ENCODE data around the gene MED12. TPM values are rescaled to one million over a fixed set of nuclear protein-coding genes. Genes with fewer than 3 reads are reported as not detected.

Gene MED12
- total RNA-seq, 1 donor from 2014 or later: 27.0 TPM

GRCh38 chrX:71103110-71103983 lies 15.0 kb upstream of the MED12 start:
- TF ChIP-seq EZH2 (IDR thresholded peaks at IDR 0.05) (no peak), EZH2phosphoT487 (IDR thresholded peaks at IDR 0.05) (no peak), CTCF (IDR thresholded peaks at IDR 0.05) (no peak)
- DNase-seq (ENCODE audit: low spot score): peak; percentile 48
- H3K9ac ChIP-seq: no peak overlapping the region
- H3K27me3 ChIP-seq: peaks cover 27% of the 10 kb centered on the region
- H3K4me3 ChIP-seq: no peak overlapping the region
- peak overlapping the region; percentile 9 for H2AFZ ChIP-seq (replicated peaks)
- peaks cover 22% of the 10 kb centered on the region for H3K4me1 ChIP-seq
- H3K36me3 ChIP-seq: no peaks in the 10 kb centered on the region
- no peak overlapping the region for H3K27ac ChIP-seq
- H3K27ac Mint-ChIP-seq: peak overlapping the region; percentile 47
- peaks cover 2% of the 10 kb centered on the region for H3K27me3 Mint-ChIP-seq (ENCODE audit: insufficient read depth, low read depth)
- peaks cover 2% of the 10 kb centered on the region for H4K20me1 ChIP-seq (ENCODE audit: low read depth)
- H3K4me1 Mint-ChIP-seq: peaks cover 37% of the 10 kb centered on the region
- no peaks in the 10 kb centered on the region for H3K36me3 Mint-ChIP-seq
- peaks cover 21% of the 10 kb centered on the region for H3F3A ChIP-seq (ENCODE audit: low read depth)
- H3K4me3 Mint-ChIP-seq: peak overlapping the region; percentile 62
- H3K4me2 ChIP-seq: peak overlapping the region; percentile 58
- peaks cover 12% of the 10 kb centered on the region for H3K9me3 Mint-ChIP-seq
- no peaks in the 10 kb centered on the region for H3K79me2 ChIP-seq (ENCODE audit: low read depth)
- H3K9me3 ChIP-seq (ENCODE audit: low read depth): no peaks in the 10 kb centered on the region

GRCh38 chrX:71105628-71106027 lies 12.8 kb upstream of the MED12 start:
- Mint-ChIP-seq H3K27ac (no peak overlapping the region), H3K9me3 (peaks cover 9% of the 10 kb centered on the region), H3K27me3 (ENCODE audit: insufficient read depth, low read depth) (peaks cover 2% of the 10 kb centered on the region), H3K4me3 (peak overlapping the region; percentile 43), H3K4me1 (peaks cover 30% of the 10 kb centered on the region), H3K36me3 (no peaks in the 10 kb centered on the region)
- Histone ChIP-seq H3K4me1 (peaks cover 16% of the 10 kb centered on the region), H4K20me1 (ENCODE audit: low read depth) (no peaks in the 10 kb centered on the region), H2AFZ (replicated peaks) (no peak overlapping the region), H3F3A (ENCODE audit: low read depth) (peaks cover 21% of the 10 kb centered on the region), H3K79me2 (ENCODE audit: low read depth) (no peaks in the 10 kb centered on the region), H3K27me3 (peaks cover 4% of the 10 kb centered on the region), H3K36me3 (no peaks in the 10 kb centered on the region), H3K4me3 (no peak overlapping the region), H3K9me3 (ENCODE audit: low read depth) (no peaks in the 10 kb centered on the region), H3K27ac (no peak overlapping the region), H3K4me2 (no peak overlapping the region), H3K9ac (no peak overlapping the region)
- no peak for DNase-seq (ENCODE audit: low spot score)
- TF ChIP-seq EZH2phosphoT487 (IDR thresholded peaks at IDR 0.05) (no peak), CTCF (IDR thresholded peaks at IDR 0.05) (no peak), EZH2 (IDR thresholded peaks at IDR 0.05) (no peak)

- peak within 1 kb of the TSS; percentile 43 for H3K4me3 Mint-ChIP-seq
- Histone ChIP-seq H3K27me3 (no peaks in the 10 kb centered on the region), H4K20me1 (ENCODE audit: low read depth) (no peaks in the 10 kb centered on the region), H2AFZ (replicated peaks) (no peak within 1 kb of the TSS), H3K4me2 (no peak within 1 kb of the TSS), H3K79me2 (ENCODE audit: low read depth) (no peaks in the 10 kb centered on the region), H3K4me3 (no peak within 1 kb of the TSS), H3F3A (ENCODE audit: low read depth) (peaks cover 21% of the 10 kb centered on the region), H3K9me3 (ENCODE audit: low read depth) (no peaks in the 10 kb centered on the region), H3K4me1 (peaks cover 16% of the 10 kb centered on the region), H3K9ac (no peak within 1 kb of the TSS), H3K36me3 (no peaks in the 10 kb centered on the region), H3K27ac (no peak within 1 kb of the TSS)
- DNase-seq (ENCODE audit: low spot score): no peak
- peaks cover 2% of the 10 kb centered on the region for H3K27me3 Mint-ChIP-seq (ENCODE audit: insufficient read depth, low read depth)
- H3K27ac Mint-ChIP-seq: no peak within 1 kb of the TSS
- peaks cover 9% of the 10 kb centered on the region for H3K9me3 Mint-ChIP-seq
- H3K36me3 Mint-ChIP-seq: no peaks in the 10 kb centered on the region
- TF ChIP-seq CTCF (IDR thresholded peaks at IDR 0.05): no peak
- no peak for TF ChIP-seq EZH2phosphoT487 (IDR thresholded peaks at IDR 0.05)
- no peak for TF ChIP-seq EZH2 (IDR thresholded peaks at IDR 0.05)
- peaks cover 30% of the 10 kb centered on the region for H3K4me1 Mint-ChIP-seq
Measured at GRCh38 chrX:71106427-71106826, 12.0 kb upstream of the MED12 start, which contains the start of gene CXorf65. Gene CXorf65, minus strand, starts transcription at chrX:71106740. Its CDS starts 184 bp downstream, at chrX:71106556.
